Natural killer cell treated with Interleukin-12 subunit alpha and Interleukin-12 subunit beta and Interleukin-15 and Interleukin-18, amount 100 ng/mL, for 72 hours (primary cell): ENCODE measurements around the gene TTBK1. TPM values are rescaled to one million over a fixed set of nuclear protein-coding genes. Genes with fewer than 3 reads are reported as not detected.

ENCODE experiments used
- ATAC-seq, 2 donors: fragments of 150-1000 bp; cut with Tn5 transposase in 1 of 2; sonication (Bioruptor Pico), chemical (Tn5 transposase) in 1 of 2; 2 replicates each; pipeline ENCODE4 v1.10.0; 2021
- DNase-seq: peaks from one replicate; pipeline ENCODE4 v3.0.0; 2022; ENCODE audit warnings: low spot score
- H3K27ac Mint-ChIP-seq, 2 donors: 1 replicate in 1 of 2; 2 replicates in 1 of 2; pipeline ENCODE4 v1.8.0; 2022; ENCODE audit warnings: mixed read lengths in 2 of 2, mild to moderate bottlenecking in 1 of 2, moderate library complexity in 1 of 2
- H3K27me3 Mint-ChIP-seq, 2 donors: 1 replicate in 1 of 2; 2 replicates in 1 of 2; pipeline ENCODE4 v1.8.0; 2022; ENCODE audit warnings: mixed read lengths in 2 of 2
- H3K36me3 Mint-ChIP-seq: one replicate; pipeline ENCODE4 v1.8.0; 2022; ENCODE audit warnings: mixed read lengths
- H3K4me1 Mint-ChIP-seq, 2 donors: 1 replicate in 1 of 2; 2 replicates in 1 of 2; pipeline ENCODE4 v1.8.0; 2022; ENCODE audit warnings: low read depth in 2 of 2, mixed read lengths in 2 of 2, mild to moderate bottlenecking in 1 of 2
- H3K4me3 Mint-ChIP-seq: one replicate; pipeline ENCODE4 v1.8.0; 2022; ENCODE audit warnings: mixed read lengths
- H3K9me3 Mint-ChIP-seq: 2 replicates; pipeline ENCODE4 v1.8.0; 2022; ENCODE audit warnings: mixed read lengths
- total RNA-seq, 2 donors: library from RNA; stranded (reverse); gene quantifications; one replicate each; pipeline ENCODE4 v1.2.3, GENCODE V29; 2022

The TTBK1 gene
- total RNA-seq, 2 donors from 2014 or later, result 0.75 to 0.81 TPM

GRCh38 chr6:43216200-43216599 is 27.1 kb upstream of the TTBK1 start:
- DNase-seq, result no peak
- no peak for ATAC-seq
- H3K4me1 Mint-ChIP-seq, result peaks cover 0 to 4% of the 10 kb centered on the region in 2 donors
- peaks cover 11% of the 10 kb centered on the region for H3K36me3 Mint-ChIP-seq
- H3K9me3 Mint-ChIP-seq, result no peaks in the 10 kb centered on the region
- no peak overlapping the region for H3K27ac Mint-ChIP-seq
- H3K4me3 Mint-ChIP-seq, result no peak overlapping the region
- no peaks in the 10 kb centered on the region for H3K27me3 Mint-ChIP-seq

DNA sequence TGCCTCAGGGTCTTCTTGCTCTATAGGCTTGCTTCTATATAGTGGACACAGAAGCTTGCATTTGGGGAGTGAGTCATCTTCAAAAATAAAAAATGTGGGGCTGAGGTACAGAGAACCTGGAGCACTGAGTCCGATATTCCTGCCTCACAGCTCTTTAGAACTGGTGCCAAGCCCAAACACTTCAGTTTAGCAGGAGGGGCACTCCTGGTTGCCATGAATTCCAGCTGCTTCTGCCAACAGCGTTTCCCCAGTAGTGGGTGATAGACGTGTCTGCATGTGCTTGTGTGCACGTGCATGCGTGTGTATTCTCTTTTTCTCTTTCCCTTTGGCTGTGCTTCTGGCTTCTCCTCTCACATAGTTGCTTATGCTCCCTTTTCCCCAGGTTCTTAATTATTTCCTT is 25.9 kb upstream of the TTBK1 start:
- Mint-ChIP-seq H3K27me3 (no peaks in the 10 kb centered on the region), H3K4me1 (peaks cover 0 to 4% of the 10 kb centered on the region in 2 donors), H3K4me3 (no peak overlapping the region), H3K9me3 (no peaks in the 10 kb centered on the region), H3K36me3 (peaks cover 11% of the 10 kb centered on the region), H3K27ac (no peak overlapping the region)
- ATAC-seq, result no peak
- no peak for DNase-seq

DNA sequence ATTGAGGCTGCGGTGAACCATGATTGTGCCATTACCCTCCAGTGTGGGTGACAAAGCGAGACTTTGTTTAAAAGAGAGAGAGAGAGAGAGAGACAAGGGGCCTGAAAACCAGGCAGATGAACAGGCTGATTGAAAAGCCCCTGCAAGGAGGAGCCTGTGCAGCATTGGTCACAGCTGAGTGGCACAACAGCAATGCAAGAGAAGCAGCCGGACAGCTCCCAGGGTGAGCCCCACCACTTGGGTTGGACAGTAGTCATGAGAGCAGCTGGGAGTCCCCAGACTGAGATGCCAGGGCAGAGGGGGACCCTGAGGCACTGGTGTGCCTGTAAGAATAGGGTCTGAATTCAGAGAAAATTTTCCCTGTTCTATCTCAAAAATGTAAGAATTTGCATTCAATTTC is 24.2 kb upstream of the TTBK1 start:
- Mint-ChIP-seq H3K27ac (no peak overlapping the region), H3K36me3 (peaks cover 11% of the 10 kb centered on the region), H3K9me3 (no peaks in the 10 kb centered on the region), H3K4me1 (peaks cover 4 to 9% of the 10 kb centered on the region in 2 donors), H3K4me3 (no peak overlapping the region), H3K27me3 (no peaks in the 10 kb centered on the region)
- no peak for ATAC-seq
- DNase-seq, result no peak

DNA sequence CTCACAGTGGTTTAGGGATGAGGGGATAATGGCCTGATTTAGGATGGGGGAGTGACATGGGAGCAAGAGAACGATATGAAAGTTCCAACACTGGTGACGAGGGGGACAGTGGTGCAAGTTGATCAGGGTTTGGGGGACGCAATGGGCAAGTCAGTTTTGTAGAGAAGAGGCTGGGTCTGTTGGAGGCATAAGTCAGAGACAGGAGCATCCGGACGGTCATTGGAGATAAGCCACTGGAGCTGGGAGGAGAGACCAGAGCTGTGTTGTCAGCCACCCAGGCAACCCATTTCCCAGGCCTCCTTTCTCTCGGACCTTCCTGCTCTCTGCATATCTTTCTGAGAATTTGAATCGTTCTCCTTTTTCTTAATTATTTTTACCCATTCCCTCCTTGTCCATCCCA is 23.5 kb upstream of the TTBK1 start:
- peaks cover 9 to 15% of the 10 kb centered on the region in 2 donors for H3K4me1 Mint-ChIP-seq
- peaks cover 11% of the 10 kb centered on the region for H3K36me3 Mint-ChIP-seq
- H3K4me3 Mint-ChIP-seq, result no peak overlapping the region
- H3K9me3 Mint-ChIP-seq, result no peaks in the 10 kb centered on the region
- ATAC-seq (no peak), DNase-seq (no peak)
- H3K27me3 Mint-ChIP-seq, result no peaks in the 10 kb centered on the region
- H3K27ac Mint-ChIP-seq, result no peak overlapping the region

DNA sequence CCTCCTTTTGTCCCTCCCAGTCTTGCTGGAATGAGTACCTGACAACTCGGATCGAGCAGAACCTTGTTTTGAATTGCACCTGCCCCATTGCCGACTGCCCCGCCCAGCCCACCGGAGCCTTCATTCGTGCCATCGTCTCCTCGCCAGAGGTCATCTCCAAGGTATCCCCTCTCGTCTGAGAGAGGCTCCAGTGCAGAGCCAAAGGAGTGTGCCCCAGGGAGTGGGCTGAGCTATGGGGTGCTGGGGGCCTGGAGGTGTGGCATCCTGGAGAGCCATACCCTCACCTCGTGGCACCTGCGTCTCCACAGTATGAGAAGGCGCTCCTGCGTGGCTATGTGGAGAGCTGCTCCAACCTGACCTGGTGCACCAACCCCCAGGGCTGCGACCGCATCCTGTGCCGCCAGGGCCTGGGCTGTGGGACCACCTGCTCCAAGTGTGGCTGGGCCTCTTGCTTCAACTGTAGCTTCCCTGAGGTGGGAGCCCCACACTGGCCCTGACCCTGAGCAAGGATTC is 22.8 kb upstream of the TTBK1 start:
- Mint-ChIP-seq H3K27ac (no peak overlapping the region), H3K36me3 (peaks cover 11% of the 10 kb centered on the region), H3K27me3 (no peaks in the 10 kb centered on the region), H3K4me3 (no peak overlapping the region), H3K9me3 (no peaks in the 10 kb centered on the region), H3K4me1 (peaks cover 9 to 18% of the 10 kb centered on the region in 2 donors)
- no peak for ATAC-seq
- DNase-seq, result no peak

DNA sequence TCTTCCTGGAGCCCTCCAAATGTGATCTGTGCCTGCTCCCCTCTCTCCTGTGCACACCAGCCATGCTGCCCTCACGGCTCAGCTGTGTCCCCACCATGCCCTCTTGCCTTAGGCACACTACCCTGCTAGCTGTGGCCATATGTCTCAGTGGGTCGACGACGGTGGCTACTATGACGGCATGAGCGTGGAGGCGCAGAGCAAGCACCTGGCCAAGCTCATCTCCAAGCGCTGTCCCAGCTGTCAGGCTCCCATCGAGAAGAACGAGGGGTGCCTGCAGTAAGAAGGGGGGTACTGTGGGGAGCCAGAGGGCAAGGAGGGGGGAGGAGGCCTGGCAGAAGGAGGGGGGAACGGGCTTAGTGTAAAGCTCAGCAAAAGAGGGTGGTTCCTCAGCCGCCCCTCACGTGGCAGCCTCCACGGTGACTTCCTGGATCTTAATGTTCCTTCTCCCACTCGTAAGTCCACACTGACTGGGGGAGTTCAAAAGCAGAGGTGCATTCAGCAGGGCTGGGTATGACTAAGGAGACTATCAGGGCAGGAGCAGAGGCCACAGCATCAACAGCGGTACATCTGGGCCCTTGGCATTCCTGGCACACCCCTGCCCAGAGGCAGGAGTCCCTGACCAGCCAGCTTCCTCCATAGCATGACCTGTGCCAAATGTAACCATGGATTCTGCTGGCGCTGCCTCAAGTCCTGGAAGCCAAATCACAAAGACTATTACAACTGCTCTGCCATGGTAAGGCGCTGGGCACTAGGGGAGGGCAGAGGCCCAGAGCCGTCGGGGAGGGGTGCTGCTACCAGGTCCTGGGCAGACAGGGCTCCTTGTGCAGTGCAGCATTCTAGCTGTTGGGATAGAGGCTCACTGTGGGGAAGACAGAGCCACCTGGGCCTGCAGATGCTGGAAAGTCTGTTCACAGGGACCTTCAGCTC is 22.0 kb upstream of the TTBK1 start:
- no peaks in the 10 kb centered on the region for H3K27me3 Mint-ChIP-seq
- no peaks in the 10 kb centered on the region for H3K9me3 Mint-ChIP-seq
- H3K4me3 Mint-ChIP-seq, result no peak overlapping the region
- H3K36me3 Mint-ChIP-seq, result peaks cover 11% of the 10 kb centered on the region
- no peak for DNase-seq
- peaks cover 9 to 19% of the 10 kb centered on the region in 2 donors for H3K4me1 Mint-ChIP-seq
- ATAC-seq, result no peak
- no peak overlapping the region for H3K27ac Mint-ChIP-seq

DNA sequence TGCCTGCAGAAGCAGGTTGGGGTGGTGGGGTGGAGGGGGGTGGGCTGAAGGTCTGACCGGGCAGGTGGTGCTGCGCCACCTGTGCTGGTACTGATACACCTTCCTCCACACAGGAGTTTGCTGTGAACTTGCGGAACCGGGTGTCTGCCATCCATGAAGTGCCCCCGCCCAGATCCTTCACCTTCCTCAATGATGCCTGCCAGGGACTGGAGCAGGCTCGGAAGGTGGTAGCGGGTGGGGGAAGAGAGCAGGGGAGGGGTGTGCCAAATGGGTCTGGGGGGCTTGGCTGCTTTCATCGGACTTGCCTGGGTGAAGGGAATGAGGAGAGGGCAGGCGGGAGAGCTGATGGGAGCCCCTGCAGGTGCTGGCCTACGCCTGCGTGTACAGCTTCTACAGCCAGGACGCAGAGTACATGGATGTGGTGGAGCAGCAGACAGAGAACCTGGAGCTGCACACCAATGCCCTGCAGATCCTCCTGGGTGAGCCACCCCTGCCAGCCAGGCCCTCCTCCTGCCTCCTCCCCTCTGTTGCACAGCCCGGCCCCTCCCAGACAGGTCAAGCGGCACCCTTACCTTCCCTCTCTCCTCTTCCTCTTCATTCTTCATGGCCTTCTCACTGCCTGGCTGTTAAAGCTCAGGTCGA is 20.7 kb upstream of the TTBK1 start:
- peaks cover 9 to 16% of the 10 kb centered on the region in 2 donors for H3K4me1 Mint-ChIP-seq
- peak overlapping the region in 1 of 2 donors; percentile 5 for H3K27ac Mint-ChIP-seq
- H3K27me3 Mint-ChIP-seq, result no peaks in the 10 kb centered on the region
- ATAC-seq, result no peak
- no peaks in the 10 kb centered on the region for H3K9me3 Mint-ChIP-seq
- H3K36me3 Mint-ChIP-seq, result peaks cover 7% of the 10 kb centered on the region
- no peak overlapping the region for H3K4me3 Mint-ChIP-seq
- no peak for DNase-seq

- Mint-ChIP-seq H3K4me3 (no peak overlapping the region), H3K27ac (peak overlapping the region in 1 of 2 donors; percentile 5), H3K4me1 (peaks cover 9 to 16% of the 10 kb centered on the region in 2 donors), H3K27me3 (no peaks in the 10 kb centered on the region), H3K9me3 (no peaks in the 10 kb centered on the region), H3K36me3 (peaks cover 7% of the 10 kb centered on the region)
- DNase-seq (no peak), ATAC-seq (no peak)
Observed at GRCh38 chr6:43223175-43223574, 20.1 kb upstream of the TTBK1 start.

DNA sequence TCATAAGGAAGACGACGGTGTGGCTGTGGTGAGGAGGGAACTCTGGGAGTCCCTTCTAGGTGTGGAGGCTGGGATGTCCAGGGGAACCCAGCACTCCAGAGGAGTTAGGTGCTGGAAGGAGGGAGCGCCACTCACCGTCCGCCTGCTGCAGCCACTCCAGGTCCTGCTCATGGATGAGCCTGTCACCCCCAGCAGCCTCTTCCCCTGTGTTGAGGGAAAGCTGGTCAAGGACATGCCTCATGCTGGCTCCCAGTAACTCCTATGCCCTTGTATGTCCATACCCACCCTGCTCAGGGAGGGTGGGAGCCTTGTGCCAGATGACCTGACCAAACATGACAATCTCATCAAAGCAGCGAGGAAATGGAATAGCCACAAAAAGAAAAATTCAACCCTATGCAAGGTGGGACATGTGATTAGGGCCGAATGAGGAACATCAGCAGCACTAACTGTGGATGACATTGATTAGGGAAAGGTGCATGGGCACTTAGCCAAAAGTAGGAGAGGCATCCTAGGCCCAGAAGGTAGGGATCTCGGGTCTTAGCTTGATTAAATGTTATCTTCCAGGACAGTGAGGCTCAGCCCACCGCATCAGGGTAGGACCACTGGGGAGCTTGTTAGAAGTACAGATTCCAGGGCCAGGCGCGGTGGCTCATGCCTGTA is 17.0 kb upstream of the TTBK1 start:
- H3K27ac Mint-ChIP-seq, result no peak overlapping the region
- H3K36me3 Mint-ChIP-seq, result no peaks in the 10 kb centered on the region
- DNase-seq (no peak), ATAC-seq (no peak)
- no peak overlapping the region for H3K4me3 Mint-ChIP-seq
- no peaks in the 10 kb centered on the region for H3K9me3 Mint-ChIP-seq
- peaks cover 16 to 24% of the 10 kb centered on the region in 2 donors for H3K4me1 Mint-ChIP-seq
- peaks cover under 1 to 3% of the 10 kb centered on the region in 2 donors for H3K27me3 Mint-ChIP-seq

- H3K9me3 Mint-ChIP-seq, result no peaks in the 10 kb centered on the region
- peak within 1 kb of the TSS; percentile 73 to 80 for H3K27ac Mint-ChIP-seq
- H3K4me3 Mint-ChIP-seq, result peak within 1 kb of the TSS; percentile 88
Observed at GRCh38 chr6:43228951-43229802, 14.1 kb upstream of the TTBK1 start, which contains the start of gene DNPH1. DNPH1 (minus strand) TSS chr6:43229481; CDS start chr6:43229456, 25 bp downstream.

DNA sequence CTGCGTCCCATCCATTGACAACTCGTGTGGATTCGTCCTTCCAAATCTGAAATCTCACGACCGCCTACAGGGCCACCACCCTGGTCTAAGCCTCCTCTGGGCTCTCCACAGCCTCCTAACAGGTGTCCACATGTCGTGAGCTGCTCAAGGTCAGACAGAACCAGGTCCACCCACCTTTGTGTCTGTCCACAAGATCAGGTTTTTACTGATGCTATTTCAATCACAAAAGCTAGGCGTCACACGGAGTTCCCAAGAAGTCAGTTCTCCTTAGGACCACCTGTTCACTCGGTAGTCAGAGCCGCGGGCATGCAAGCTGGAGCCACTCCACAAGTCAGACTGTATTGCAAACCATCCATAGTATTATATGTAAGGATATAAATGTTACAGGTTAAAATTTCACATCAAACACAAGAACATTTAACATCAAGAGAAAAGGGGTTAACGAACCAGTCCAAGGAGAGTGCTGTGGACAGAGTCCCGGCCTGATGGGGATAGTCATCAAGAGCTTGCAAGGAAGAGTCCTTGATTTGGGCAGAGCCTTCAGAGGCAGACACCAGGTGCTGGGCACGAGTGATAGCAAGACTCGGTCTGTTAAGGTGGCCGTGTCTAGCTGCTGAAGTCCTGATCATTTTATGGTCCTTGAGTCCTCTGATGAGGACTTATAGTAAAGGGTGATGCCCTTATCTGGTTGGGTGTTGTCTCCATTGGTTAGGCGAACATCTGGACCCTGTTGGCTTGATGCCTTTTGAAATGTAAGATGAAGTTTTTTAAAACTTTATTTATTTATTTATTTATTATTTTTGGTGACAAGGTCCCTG is 13.3 kb upstream of the TTBK1 start:
- Mint-ChIP-seq H3K27ac (peak overlapping the region; percentile 22 to 52), H3K4me1 (peaks cover 11 to 13% of the 10 kb centered on the region in 2 donors), H3K4me3 (peak overlapping the region; percentile 73), H3K27me3 (peaks cover 13% of the 10 kb centered on the region in 2 donors), H3K9me3 (no peaks in the 10 kb centered on the region), H3K36me3 (no peaks in the 10 kb centered on the region)
- ATAC-seq (no peak), DNase-seq (no peak)

More at GRCh38 chr6:43228951-43229802, 14.1 kb upstream of the TTBK1 start, which contains the start of gene DNPH1:
- no peaks in the 10 kb centered on the region for H3K36me3 Mint-ChIP-seq
- H3K27me3 Mint-ChIP-seq, result peaks cover 13% of the 10 kb centered on the region in 2 donors
- ATAC-seq (peak; percentile 91 to 92), DNase-seq (peak; percentile 84)
- peaks cover 16 to 19% of the 10 kb centered on the region in 2 donors for H3K4me1 Mint-ChIP-seq

GRCh38 chr6:43231053-43231452 is 12.2 kb upstream of the TTBK1 start:
- DNase-seq (no peak), ATAC-seq (no peak)
- peak overlapping the region; percentile 16 for H3K4me3 Mint-ChIP-seq
- H3K36me3 Mint-ChIP-seq, result no peaks in the 10 kb centered on the region
- peaks cover 15% of the 10 kb centered on the region in 2 donors for H3K27me3 Mint-ChIP-seq
- no peak overlapping the region for H3K27ac Mint-ChIP-seq
- H3K4me1 Mint-ChIP-seq, result peaks cover 8 to 11% of the 10 kb centered on the region in 2 donors
- no peaks in the 10 kb centered on the region for H3K9me3 Mint-ChIP-seq
